Measurements from ENCODE around the gene THSD7A. TPM values are rescaled to one million over a fixed set of nuclear protein-coding genes. Genes with fewer than 3 reads are reported as not detected.

The THSD7A gene
- total and polyA plus RNA-seq, 2 of the 8 experiments (the other 6 are each of a cell fraction or from before 2014, with no cell fraction given), result 0.44 to 1.2 TPM

- no peak overlapping the region for H2BK120ac ChIP-seq (replicated peaks; ENCODE audit: low read depth, low read length)
- POLR2A ChIA-PET (ENCODE audit: partially characterized antibody), result no interaction called here
- no peak overlapping the region for H3K18ac ChIP-seq (ENCODE audit: extremely low read depth, low read length)
- no peak for FAIRE-seq
- no peaks in the 10 kb centered on the region for H4K20me1 ChIP-seq (replicated peaks in 1 of 2; ENCODE audit: control insufficient read depth in 1 of 2, insufficient read depth in 2 of 2, low read length in 2 of 2)
- no peak overlapping the region for H3K27ac ChIP-seq (ENCODE audit: low read depth, low read length)
- no peaks in the 10 kb centered on the region for H3K9me3 ChIP-seq (ENCODE audit: insufficient read depth in 2 of 2, low read depth in 1 of 2, low read length in 1 of 2)
- DNase-seq (ENCODE audit: low read depth in 1 of 2, low spot score in 2 of 2), result no peak
- H2BK15ac ChIP-seq (ENCODE audit: low read length), result no peak overlapping the region
- no peak overlapping the region for H3K9ac ChIP-seq (replicated peaks in 1 of 4; ENCODE audit: extremely low read depth in 1 of 4, low read depth in 3 of 4, low read length in 3 of 4)
- no peak overlapping the region for H2BK20ac ChIP-seq (ENCODE audit: low read length)
- peak overlapping the region; percentile 21; the same call in 1 of the 2 replicates for H2AFZ ChIP-seq (ENCODE audit: low read length)
- H3K4me2 ChIP-seq (ENCODE audit: insufficient read depth in 1 of 2, low read depth in 2 of 2, low read length in 2 of 2), result no peak overlapping the region
- WGBS, 2 experiments (ENCODE audit: extremely low coverage in 1 of 2, insufficient coverage in 1 of 2, insufficient read length in 1 of 2, insufficient replicate concordance in 2 of 2, low coverage in 1 of 2, low lambda C conversion rate in 2 of 2, missing lambda C conversion rate in 1 of 2), result 92% methylated on average over 3 of the region's 3 CpGs; no CpG with 5 or more reads in 1 of the 2 experiments
- H4K8ac ChIP-seq (ENCODE audit: extremely low read depth, insufficient read depth, low read length), result no peak overlapping the region
- no peaks in the 10 kb centered on the region for H3K79me1 ChIP-seq (ENCODE audit: low read depth, low read length)
- no peak overlapping the region for H2AK5ac ChIP-seq (ENCODE audit: low read depth, low read length)
- H3K4ac ChIP-seq (replicated peaks; ENCODE audit: insufficient read length, low read depth, low read length), result no peak overlapping the region
- H3K4me3 ChIP-seq (ENCODE audit: extremely low read depth in 1 of 4, insufficient read depth in 2 of 4, low read depth in 3 of 4, low read length in 4 of 4), result no peak overlapping the region
- no peak overlapping the region for H3K14ac ChIP-seq (ENCODE audit: insufficient read length)
- H4K5ac ChIP-seq (ENCODE audit: insufficient read length, low read depth, low read length), result no peak overlapping the region
- no peaks in the 10 kb centered on the region for H3K27me3 ChIP-seq (replicated peaks in 1 of 4; ENCODE audit: control insufficient read depth in 3 of 4, extremely low read depth in 1 of 4, insufficient read depth in 3 of 4, low read length in 3 of 4)
- no peak overlapping the region for H2BK12ac ChIP-seq (ENCODE audit: low read depth, low read length)
- no peaks in the 10 kb centered on the region for H3K79me2 ChIP-seq (ENCODE audit: control insufficient read depth in 1 of 2, insufficient read depth in 2 of 2, low read length in 2 of 2)
- no peak overlapping the region for H4K91ac ChIP-seq (replicated peaks; ENCODE audit: insufficient read length, low read length)
- H3K23me2 ChIP-seq (ENCODE audit: low read depth, low read length), result no peaks in the 10 kb centered on the region; the same call in 1 of the 2 replicates
- H3K23ac ChIP-seq (ENCODE audit: insufficient read length), result no peak overlapping the region
- no peak overlapping the region for H2BK5ac ChIP-seq (ENCODE audit: low read depth, low read length)
- no peaks in the 10 kb centered on the region for H3K4me1 ChIP-seq (replicated peaks in 1 of 4; ENCODE audit: control insufficient read depth in 3 of 4, insufficient read depth in 4 of 4, low read length in 3 of 4)
- CTCF ChIA-PET (ENCODE audit: partially characterized antibody), result no interaction called here
- H3K36me3 ChIP-seq (ENCODE audit: control insufficient read depth in 2 of 4, insufficient read depth in 4 of 4, low read length in 3 of 4), result no peaks in the 10 kb centered on the region
- H3K56ac ChIP-seq (replicated peaks; ENCODE audit: insufficient read length, low read depth, low read length), result no peak overlapping the region
- TF ChIP-seq JUND (IDR thresholded peaks at IDR 0.05; ENCODE audit: low read length) (no peak), SIX5 (IDR thresholded peaks at IDR 0.05; ENCODE audit: low read depth, low read length) (no peak), ATF3 (IDR thresholded peaks at IDR 0.05; ENCODE audit: insufficient read depth, low read depth, low read length) (no peak), ZNF274 (IDR thresholded peaks at IDR 0.05; ENCODE audit: borderline replicate concordance, extremely low read depth, low read length) (no peak), ATF2 (IDR thresholded peaks at IDR 0.05; ENCODE audit: low read length) (no peak), TAF1 (IDR thresholded peaks at IDR 0.05; ENCODE audit: low read depth, low read length) (no peak), CTBP2 (IDR thresholded peaks at IDR 0.05; ENCODE audit: borderline replicate concordance, insufficient read depth, insufficient read length, low read length) (no peak), JUN (IDR thresholded peaks at IDR 0.05; ENCODE audit: low read depth, low read length) (no peak), KDM1A (IDR thresholded peaks at IDR 0.05; ENCODE audit: borderline replicate concordance, low read length) (no peak), RNF2 (IDR thresholded peaks at IDR 0.05; ENCODE audit: borderline replicate concordance, low read depth, low read length, missing control alignments, poor library complexity, severe bottlenecking) (no peak), SUZ12 (IDR thresholded peaks at IDR 0.05; ENCODE audit: low read length) (no peak), KDM4A (IDR thresholded peaks at IDR 0.05; ENCODE audit: low read depth, low read length, severe bottlenecking) (no peak)
These were observed 181.5 kb downstream of the THSD7A start for GRCh38 chr7:11650500-11650899.

Measured in H1 (cell line).